GM18511 (cell line): ENCODE results near the gene TMEM217.
A peak's percentile ranks its signal among the peaks of the same experiment; 100 is the strongest.
"Not testable (repeated sequence)": the region's sequence is repeated elsewhere in the genome, so short reads cannot be mapped to it uniquely, and the experiment has no call there.

Source experiments
- ATAC-seq: cut with Tn5 transposase; IDR thresholded peaks from one replicate; pipeline ENCODE4 v1.9.1; 2021; ENCODE audit warnings: mild to moderate bottlenecking, moderate library complexity; ENCODE audit not compliant: unreplicated experiment

The TMEM217 gene

GRCh38 chr6:37257634-37258404, at the start of gene TMEM217, which contains the start of gene TBC1D22B:
TSS of gene TMEM217 (minus strand) at chr6:37258144. CDS start at chr6:37219030, 39,114 bp downstream.
TSS of gene TBC1D22B (plus strand) at chr6:37257772. CDS start at chr6:37257918, 146 bp downstream.
- ATAC-seq = peak; percentile 98

GRCh38 chr6:37307484-37307883, 49.5 kb upstream of the TMEM217 start:
- not testable (repeated sequence) for ATAC-seq

- ATAC-seq = no peak
Measured at GRCh38 chr6:37306624-37307222, 48.8 kb upstream of the TMEM217 start.

GRCh38 chr6:37305841-37306425, 48.0 kb upstream of the TMEM217 start:
- ATAC-seq = no peak

- no peak for ATAC-seq
Measured at GRCh38 chr6:37304766-37305165, 46.8 kb upstream of the TMEM217 start.

- ATAC-seq = no peak
Measured at GRCh38 chr6:37303891-37304503, 46.1 kb upstream of the TMEM217 start.

GRCh38 chr6:37303091-37303660, 45.2 kb upstream of the TMEM217 start:
- ATAC-seq = no peak

GRCh38 chr6:37302086-37302686, 44.2 kb upstream of the TMEM217 start:
- no peak for ATAC-seq

GRCh38 chr6:37299990-37300389, 42.0 kb upstream of the TMEM217 start:
- ATAC-seq = no peak

GRCh38 chr6:37298958-37299357, 41.0 kb upstream of the TMEM217 start:
- no peak for ATAC-seq

GRCh38 chr6:37297637-37298036, 39.7 kb upstream of the TMEM217 start:
- ATAC-seq = not testable (repeated sequence)

GRCh38 chr6:37293426-37293825, 35.5 kb upstream of the TMEM217 start:
- no peak for ATAC-seq

GRCh38 chr6:37289931-37290330, 32.0 kb upstream of the TMEM217 start:
- ATAC-seq = no peak

GRCh38 chr6:37288247-37288646, 30.3 kb upstream of the TMEM217 start:
- no peak for ATAC-seq

GRCh38 chr6:37287519-37288157, 29.7 kb upstream of the TMEM217 start:
- peak; percentile 71 for ATAC-seq

- ATAC-seq = no peak
Measured at GRCh38 chr6:37285861-37286311, 27.9 kb upstream of the TMEM217 start.

- no peak for ATAC-seq
Measured at GRCh38 chr6:37284781-37285180, 26.8 kb upstream of the TMEM217 start.

- ATAC-seq = no peak
Measured at GRCh38 chr6:37283671-37284151, 25.8 kb upstream of the TMEM217 start.

- ATAC-seq = no peak
Measured at GRCh38 chr6:37283268-37283667, 25.3 kb upstream of the TMEM217 start.

- ATAC-seq = no peak
Measured at GRCh38 chr6:37282371-37282770, 24.4 kb upstream of the TMEM217 start.
